Measurements from ENCODE around the gene IGF1R. TPM values are rescaled to one million over a fixed set of nuclear protein-coding genes. Genes with fewer than 3 reads are reported as not detected.
A peak's percentile ranks its signal among the peaks of the same experiment; 100 is the strongest.

Gene IGF1R
- total RNA-seq, 1 experiment from 2014 or later, result 125 TPM

- Mint-ChIP-seq H3K27me3 (ENCODE audit: low read depth) (no peaks in the 10 kb centered on the region), H3K36me3 (no peaks in the 10 kb centered on the region), H3K27ac (peak overlapping the region; percentile 82; the same call in 1 of the 2 replicates), H3K9me3 (no peaks in the 10 kb centered on the region), H3K4me1 (peaks cover 61% of the 10 kb centered on the region), H3K4me3 (no peak overlapping the region)
- DNase-seq (ENCODE audit: low spot score) (no peak), ATAC-seq (no peak)
- ChIA-PET CTCF (interaction anchor here (0.9 kb wide), 1 partner anchor 42 kb away, joined by 3 read pairs; no protein-coding TSS in a partner anchor), POLR2A (no interaction called here)
- TF ChIP-seq MLX (CRISPR knock-in tag; IDR thresholded peaks at IDR 0.05), result no peak
- TF ChIP-seq ZNF425 (CRISPR knock-in tag; conservative IDR thresholded peaks at IDR 0.05), result no peak
- TF ChIP-seq MYBL2 (CRISPR knock-in tag; IDR thresholded peaks at IDR 0.05), result no peak
- no peak for TF ChIP-seq MAX (CRISPR knock-in tag; IDR thresholded peaks at IDR 0.05)
- TF ChIP-seq USF1 (CRISPR knock-in tag; IDR thresholded peaks at IDR 0.05), result no peak
- TF ChIP-seq PREB (CRISPR knock-in tag; IDR thresholded peaks at IDR 0.05; ENCODE audit: borderline replicate concordance), result no peak
- TF ChIP-seq GRHL2 (CRISPR knock-in tag; IDR thresholded peaks at IDR 0.05; ENCODE audit: insufficient replicate concordance, severe bottlenecking), result no peak
- no peak for TF ChIP-seq TEAD4 (CRISPR knock-in tag; IDR thresholded peaks at IDR 0.05)
- TF ChIP-seq E2F4 (CRISPR knock-in tag; IDR thresholded peaks at IDR 0.05; ENCODE audit: borderline replicate concordance, low read depth), result no peak
- no peak for TF ChIP-seq RELA (CRISPR knock-in tag; IDR thresholded peaks at IDR 0.05; ENCODE audit: borderline replicate concordance)
- no peak for TF ChIP-seq ZNF423 (CRISPR knock-in tag; IDR thresholded peaks at IDR 0.05)
- no peak for TF ChIP-seq MXD4 (CRISPR knock-in tag; IDR thresholded peaks at IDR 0.05; ENCODE audit: borderline replicate concordance)
- no peak for TF ChIP-seq ZNF671 (CRISPR knock-in tag; IDR thresholded peaks at IDR 0.05)
- TF ChIP-seq AFF4 (CRISPR knock-in tag; IDR thresholded peaks at IDR 0.05; ENCODE audit: borderline replicate concordance), result no peak
- no peak for TF ChIP-seq JAZF1 (CRISPR knock-in tag; IDR thresholded peaks at IDR 0.05)
- no peak for TF ChIP-seq ZNF532 (CRISPR knock-in tag; IDR thresholded peaks at IDR 0.05; ENCODE audit: borderline replicate concordance)
- no peak for TF ChIP-seq RORB (CRISPR knock-in tag; IDR thresholded peaks at IDR 0.05)
Measured at GRCh38 chr15:98809273-98809672, 160.9 kb downstream of the IGF1R start.

Measured in WTC11 (cell line).